HL-60 (cell line): Measurements from ENCODE around the gene SYT15B.
"Not testable (repeated sequence)": the region's sequence is repeated elsewhere in the genome, so short reads cannot be mapped to it uniquely, and the experiment has no call there.

Experiments
- GABPA ChIP-seq: IDR thresholded peaks from 2 replicates; pipeline ENCODE4 v1.6.1; 2012; ENCODE audit warnings: low read depth
- TF ChIP-seq, protein P1 (sequence below): IDR thresholded peaks from one replicate; pipeline ENCODE4 v1.5.1; 2011; ENCODE audit warnings: low read length, control low read depth, inconsistent platforms; ENCODE audit not compliant: insufficient read depth

DNA sequence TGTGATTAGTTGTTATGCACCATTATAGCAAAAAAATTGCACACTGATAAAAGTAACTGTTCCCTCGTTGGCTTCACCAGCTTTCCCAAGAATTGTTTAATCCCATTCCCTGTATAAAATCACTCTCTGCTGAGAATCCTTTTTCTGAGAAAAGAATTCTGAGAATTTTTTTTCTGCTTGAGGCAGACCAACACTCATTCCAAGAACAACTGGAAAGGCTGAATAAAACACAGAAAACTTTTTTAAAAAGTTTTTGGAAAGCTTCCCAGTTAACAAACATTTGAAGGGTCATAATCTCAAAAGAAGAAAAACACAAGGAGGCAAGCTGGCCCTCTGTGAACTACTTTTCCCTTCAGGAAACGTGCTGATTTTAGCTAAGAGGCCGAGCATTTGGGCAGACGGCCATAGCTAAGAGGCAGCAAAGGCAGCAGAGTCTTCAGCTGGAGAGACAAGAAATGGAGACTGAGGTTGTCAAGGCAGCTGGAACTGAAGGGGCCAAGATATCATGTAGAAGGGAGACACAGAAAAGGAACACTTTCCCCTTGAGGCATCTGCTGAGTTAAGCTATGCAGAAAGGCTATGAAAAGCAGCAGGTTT is 16.5 kb downstream of the SYT15B start:
- TF ChIP-seq GABPA: not testable (repeated sequence)
- TF ChIP-seq, protein P1, sequence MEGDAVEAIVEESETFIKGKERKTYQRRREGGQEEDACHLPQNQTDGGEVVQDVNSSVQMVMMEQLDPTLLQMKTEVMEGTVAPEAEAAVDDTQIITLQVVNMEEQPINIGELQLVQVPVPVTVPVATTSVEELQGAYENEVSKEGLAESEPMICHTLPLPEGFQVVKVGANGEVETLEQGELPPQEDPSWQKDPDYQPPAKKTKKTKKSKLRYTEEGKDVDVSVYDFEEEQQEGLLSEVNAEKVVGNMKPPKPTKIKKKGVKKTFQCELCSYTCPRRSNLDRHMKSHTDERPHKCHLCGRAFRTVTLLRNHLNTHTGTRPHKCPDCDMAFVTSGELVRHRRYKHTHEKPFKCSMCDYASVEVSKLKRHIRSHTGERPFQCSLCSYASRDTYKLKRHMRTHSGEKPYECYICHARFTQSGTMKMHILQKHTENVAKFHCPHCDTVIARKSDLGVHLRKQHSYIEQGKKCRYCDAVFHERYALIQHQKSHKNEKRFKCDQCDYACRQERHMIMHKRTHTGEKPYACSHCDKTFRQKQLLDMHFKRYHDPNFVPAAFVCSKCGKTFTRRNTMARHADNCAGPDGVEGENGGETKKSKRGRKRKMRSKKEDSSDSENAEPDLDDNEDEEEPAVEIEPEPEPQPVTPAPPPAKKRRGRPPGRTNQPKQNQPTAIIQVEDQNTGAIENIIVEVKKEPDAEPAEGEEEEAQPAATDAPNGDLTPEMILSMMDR: not testable (repeated sequence)
